T-helper 1 cell treated with Interleukin-12 subunit alpha and Interleukin-12 subunit beta and Interleukin-4 antibody, amounts not matched to agents 30 ng/mL and 1 ng/mL, for 36 hours (primary cell): ENCODE results near the gene FOXR1. TPM values are rescaled to one million over a fixed set of nuclear protein-coding genes. Genes with fewer than 3 reads are reported as not detected.

ENCODE experiments used
- intact Hi-C: fragments of 100-400 bp; cut with micrococcal nuclease; formaldehyde crosslinking; loops from one replicate; pipeline ENCODE4 v1.15.1; 2024
- total RNA-seq: library from RNA; stranded (reverse); gene quantifications from 2 replicates; pipeline ENCODE4 v1.2.3, GENCODE V29; 2022

The FOXR1 gene
- total RNA-seq, 1 donor from 2014 or later: not detected

DNA sequence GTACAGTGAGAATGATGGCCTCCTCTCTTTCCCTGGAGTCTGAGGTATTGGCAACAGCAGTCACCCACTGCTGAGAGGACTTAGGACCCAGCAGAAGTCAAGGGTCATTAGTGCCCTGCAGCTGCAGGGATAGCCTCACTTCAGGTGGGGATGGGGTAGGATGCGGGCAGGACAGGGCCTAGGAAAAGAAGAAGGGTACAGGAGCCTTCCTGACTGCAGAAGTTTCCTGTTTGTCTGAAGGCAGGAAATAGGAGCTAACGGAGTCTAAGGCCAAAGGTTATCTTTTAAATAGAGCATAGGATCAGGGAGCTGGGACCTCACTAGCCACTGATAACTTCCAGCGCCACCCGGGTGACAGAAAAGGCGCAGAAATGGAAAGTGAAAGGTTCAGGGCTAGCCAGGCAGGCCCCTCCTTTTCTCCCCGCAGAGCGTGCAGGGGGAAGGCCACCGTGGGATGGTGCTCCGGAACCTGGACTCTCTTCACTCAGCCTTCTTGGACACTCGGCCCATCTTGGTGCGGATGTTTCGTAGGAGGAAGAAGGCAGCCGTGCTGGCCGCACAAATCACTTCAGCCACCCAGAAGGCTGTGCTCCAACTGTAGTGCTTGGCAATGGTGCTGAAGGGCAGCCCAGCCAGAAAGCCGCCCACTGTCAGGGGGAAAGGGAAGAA, 53.0 kb downstream of the FOXR1 start:
- intact Hi-C loops: no loop called here

DNA sequence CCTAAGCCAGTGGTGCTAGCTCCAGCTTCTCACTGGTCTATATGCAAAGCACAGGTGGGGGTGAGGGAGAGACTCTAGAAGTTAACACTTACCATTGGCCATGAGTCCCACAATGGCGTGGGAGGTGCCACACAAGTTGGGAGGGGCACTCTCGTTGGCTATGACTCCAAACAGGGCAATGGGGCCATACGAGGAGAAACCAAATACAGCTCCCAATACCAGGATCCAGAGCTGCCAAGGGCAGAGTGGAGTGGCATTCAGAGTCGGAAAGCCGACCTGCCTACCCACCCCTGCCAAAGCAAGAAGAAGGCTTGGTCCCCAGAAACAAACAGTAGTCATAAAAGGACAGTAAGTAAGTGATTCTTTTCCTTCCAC, 53.5 kb downstream of the FOXR1 start:
- intact Hi-C loops: no loop called here

DNA sequence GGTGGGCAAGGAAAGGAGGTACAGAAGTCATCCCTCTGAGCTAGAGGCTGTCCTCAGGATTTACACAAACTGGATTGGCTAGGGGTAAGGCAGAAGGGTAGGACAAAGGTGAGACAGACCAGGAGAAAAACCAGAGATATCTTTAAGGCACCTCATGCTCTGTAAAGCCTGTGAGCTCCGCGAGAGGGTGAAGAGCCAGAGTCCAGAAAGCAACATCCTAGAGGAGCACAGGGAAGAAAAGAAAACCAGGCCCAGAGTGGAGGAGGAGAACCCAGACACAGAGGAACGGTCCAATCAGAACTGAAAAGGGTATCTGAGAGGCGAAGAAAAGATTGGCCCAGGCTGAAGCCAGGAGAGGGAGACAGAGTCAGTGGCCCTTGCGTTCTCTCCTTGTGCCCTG, 54.0 kb downstream of the FOXR1 start:
- intact Hi-C loops: no loop called here

DNA sequence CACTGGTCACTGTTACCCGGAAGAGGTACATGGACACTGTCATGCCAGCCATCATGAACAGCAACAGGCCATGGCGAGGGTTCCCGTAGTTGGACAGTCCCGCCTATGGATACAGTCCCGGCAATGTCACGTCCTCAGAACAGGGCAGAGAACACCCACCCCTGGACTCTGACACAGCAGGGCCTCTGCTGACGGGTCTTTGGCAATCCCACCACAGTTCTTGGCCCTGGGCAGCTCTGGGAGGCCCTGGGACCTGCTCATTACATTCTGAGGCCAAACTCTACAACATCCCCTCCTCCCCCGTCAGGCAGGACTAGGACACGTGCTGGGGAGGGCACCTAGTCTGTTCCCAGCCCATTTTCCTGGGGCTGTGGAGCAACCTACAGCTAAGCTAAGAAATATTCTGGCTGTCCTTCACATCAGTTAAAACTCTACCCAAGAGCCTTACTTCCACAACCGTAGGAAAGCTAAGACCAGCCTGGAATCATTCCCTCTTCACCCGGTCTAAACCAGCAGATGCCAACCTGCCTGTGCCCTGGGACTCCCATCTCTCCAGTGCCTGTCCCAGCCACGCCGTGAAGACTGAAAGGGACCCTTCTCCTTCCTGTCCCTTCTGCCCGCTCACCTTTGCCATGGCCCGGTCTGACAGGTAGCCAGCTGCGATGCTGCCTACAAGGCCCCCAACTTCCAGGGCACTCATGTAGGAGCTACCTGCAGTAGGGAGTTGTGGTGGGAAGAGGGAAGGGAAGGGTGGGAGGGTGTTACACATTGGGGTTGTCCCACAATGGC, 54.6 kb downstream of the FOXR1 start:
- intact Hi-C loops: no loop called here

DNA sequence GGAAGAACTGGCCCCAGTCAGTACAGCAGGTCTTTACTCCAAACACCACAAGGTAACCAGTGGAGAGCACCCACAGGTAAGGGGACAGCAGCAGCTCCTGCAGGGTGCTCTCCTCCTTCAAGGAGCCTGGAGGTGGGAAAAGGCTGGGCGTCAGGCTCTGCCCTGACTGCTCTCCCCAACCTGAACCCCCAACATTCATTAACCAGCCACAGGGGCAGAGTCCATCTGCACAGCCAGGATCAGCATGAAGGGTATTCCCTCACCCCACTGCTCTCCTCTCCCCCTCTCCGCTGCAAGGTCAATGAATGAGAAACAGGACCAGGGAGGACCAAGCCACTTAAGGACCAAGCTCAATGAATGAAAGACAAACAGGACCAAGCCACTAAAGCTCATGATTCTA, 55.4 kb downstream of the FOXR1 start:
- intact Hi-C loops: no loop called here

DNA sequence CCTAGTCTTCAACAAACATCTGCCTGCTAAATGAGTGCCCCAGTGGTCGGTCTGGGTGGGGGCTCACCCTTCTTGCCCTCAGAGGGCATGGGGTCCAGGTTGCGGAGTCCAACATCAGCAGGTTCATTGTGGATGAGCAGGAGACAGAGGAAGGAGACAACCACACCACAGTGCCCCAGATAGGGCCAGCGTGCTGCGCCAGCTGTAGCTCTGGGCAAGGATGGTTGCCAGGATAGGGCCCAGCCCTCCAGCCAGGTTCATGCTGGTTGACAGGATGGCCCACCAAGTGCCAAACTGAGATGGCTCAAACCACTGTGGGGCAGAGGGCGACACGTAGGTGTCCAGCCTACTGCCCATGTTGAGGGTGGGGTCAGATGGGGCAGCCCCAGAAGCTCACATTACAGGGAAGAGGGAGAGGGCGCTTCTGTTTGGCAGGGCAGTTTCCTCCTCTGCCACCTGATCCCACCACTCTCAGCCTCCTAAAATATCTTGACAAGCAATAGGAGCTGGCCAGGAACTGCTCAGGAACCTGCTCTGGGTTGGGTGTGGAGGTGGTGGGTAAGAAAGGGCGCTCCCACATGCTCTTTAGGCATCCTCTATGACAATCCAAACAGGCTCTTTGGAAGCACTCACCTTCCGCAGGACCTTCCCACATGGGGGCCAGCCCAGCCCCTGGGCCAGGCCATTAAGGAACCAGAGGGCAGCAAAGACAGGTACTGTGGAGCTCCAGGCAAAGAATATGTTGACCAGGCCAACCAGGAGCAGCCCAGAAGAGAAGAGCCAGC, 56.2 kb downstream of the FOXR1 start:
- intact Hi-C loops: no loop called here

DNA sequence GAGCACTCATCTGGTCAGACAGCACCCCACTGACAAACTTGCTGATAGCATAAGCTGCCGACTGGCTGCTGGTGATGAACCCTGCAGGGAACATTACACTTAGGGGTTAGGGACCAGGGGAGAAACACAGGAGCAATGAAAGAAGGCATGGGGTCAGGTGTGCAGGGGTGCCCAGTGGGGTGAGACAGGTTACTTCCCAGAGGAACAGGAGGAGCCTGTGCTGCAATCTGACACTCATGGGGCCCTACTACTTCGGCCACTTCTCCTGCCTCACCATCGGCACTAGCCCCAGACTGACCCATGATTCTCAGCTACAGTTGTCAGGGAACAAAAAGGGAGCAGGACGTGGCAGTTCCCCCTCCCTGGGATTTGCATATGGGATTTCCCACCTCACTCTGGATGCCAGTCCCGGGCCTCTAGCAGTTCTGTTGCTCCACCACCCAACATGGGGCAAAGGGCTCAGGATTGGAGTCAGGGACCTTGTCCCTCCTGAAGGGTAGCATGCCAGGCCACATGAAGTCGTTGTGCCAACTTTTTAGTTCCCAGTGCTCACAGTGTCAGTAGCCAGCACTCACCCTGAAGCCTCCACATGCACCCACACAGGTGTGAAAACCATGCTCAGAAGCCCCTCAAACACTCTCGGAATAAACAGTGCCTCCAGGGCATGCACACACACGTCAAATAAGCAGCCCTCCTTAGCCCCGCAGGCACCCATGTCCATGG, 56.9 kb downstream of the FOXR1 start:
- intact Hi-C loops: no loop called here

DNA sequence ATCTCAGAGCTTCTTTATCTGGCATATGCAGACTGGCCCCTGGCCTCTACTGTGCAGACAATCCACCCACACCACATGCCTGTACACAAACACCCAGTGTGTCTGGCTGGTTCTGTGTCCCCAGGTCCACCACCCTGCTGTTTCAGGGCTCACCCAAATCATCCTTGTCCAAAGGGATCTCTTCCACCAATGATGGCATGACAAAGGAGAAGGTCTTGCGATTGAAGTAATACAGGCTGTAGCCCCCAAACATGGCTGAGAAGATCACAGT, 57.4 kb downstream of the FOXR1 start:
- intact Hi-C loops: no loop called here

DNA sequence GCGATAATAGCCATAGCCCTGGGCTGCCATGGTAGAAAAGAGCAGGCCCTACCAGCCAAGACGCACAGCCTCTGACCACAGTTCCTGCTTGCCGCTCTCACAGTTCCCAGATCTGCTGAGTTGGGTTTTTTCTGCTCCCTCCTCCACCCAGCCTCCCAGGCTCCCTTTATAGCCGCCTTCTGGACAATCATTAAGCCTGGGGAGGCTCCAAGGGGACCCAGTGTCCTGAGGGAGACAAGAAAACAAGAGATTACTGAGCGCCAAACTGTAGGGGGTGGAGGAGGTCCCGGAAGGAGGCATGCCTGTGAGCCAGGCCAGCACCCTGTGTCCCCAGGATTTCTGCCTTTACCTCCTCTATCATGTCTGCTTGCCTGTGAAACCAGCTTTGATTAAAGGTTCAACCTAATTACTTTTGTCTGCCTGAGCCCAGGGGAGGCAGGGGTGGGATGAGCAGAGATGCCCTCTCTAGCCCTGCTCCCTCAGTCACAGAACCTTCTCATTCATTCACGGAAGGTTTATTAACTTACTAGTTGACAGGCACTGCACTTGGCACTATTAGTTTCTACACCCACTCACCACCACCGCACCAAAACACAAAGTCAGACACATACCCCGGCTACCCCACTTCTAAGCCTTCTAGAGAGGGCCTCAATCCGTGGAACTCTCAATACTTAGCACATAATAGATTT, 57.9 kb downstream of the FOXR1 start:
- intact Hi-C loops: loop anchor here (1.0 to 2.0 kb wide), 12 partner anchors 11 to 1214 kb away; partner anchors contain the start of genes CENATAC, DDX6, DPAGT1 and HINFP

DNA sequence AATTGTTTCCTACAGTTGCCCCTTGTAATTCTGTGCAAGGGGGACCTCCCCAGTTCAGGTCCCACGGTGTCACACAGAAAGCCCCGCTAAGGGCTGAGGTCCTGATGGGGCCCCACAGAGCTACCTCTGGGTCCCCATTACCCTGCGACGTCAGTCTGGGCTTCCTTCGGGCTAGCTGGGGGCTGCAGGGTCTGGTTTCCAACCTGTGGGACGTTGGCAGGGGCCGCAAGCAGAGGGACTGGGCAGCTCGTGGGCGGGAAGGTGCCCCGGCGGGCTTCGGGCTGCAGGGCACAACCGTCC, 58.4 kb downstream of the FOXR1 start:
- intact Hi-C loops: loop anchor here (1.0 to 2.0 kb wide), 12 partner anchors 12 to 1215 kb away; partner anchors contain the start of genes CENATAC, DDX6, DPAGT1 and HINFP

DNA sequence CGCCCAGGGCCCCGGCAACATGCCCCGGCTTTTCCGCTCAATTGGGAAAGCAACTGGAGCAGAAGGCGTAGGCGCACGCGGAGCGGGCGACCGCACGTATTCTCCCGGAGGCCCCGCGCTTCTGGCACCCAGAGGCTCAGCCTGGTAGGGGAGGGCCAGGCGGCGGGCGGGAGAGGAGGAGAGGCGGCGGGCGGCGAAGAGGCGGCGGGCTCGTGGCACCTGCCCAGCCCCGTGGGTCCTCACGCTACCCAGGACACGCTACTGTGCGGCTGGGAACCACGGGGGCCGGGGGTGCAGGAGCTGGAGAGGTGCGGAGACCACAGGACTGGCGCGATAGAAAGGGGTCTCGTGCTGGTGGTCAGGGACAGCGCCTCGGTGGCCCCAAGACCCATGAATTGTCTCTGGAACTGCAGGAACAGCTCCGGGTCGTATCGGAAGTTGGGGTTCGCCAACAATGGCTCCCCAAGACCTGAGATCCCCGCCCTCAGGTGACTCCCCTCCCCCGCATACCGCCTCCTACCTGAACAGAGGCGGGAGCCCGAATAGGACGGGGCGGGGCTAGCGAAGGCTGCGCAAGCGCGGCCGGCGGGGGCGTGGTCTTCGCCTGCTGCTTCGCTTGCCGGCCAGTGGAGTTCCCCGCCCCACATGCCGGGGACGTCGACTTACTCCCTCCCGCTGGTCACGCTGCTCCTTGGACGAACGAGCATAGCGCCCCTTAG, 58.9 kb downstream of the FOXR1 start, which contains the start of gene SLC37A4:
TSS of gene SLC37A4 (minus strand) at position 549 of the 719 bp plus-strand sequence.
- intact Hi-C loops: loop anchor here (1.0 to 2.0 kb wide), 15 partner anchors 12 to 1215 kb away; partner anchors contain the start of genes CENATAC, DDX6, DPAGT1 and HINFP

Other genes starting within 250 kb of the FOXR1 start
- gene DDX6, start 180.6 kb upstream of the FOXR1 start, total RNA-seq: 157 and 159 TPM in 2 replicates
- 0.51 and 0.59 TPM in 2 replicates for gene CXCR5, start 87.9 kb upstream of the FOXR1 start, total RNA-seq
- gene BCL9L, start 45.8 kb upstream of the FOXR1 start, total RNA-seq: 65.4 and 69.0 TPM in 2 replicates
- not detected in 2 replicates for gene UPK2, start 15.5 kb upstream of the FOXR1 start, total RNA-seq
- 62.5 and 66.6 TPM in 2 replicates for gene CENATAC, start 26.4 kb downstream of the FOXR1 start, total RNA-seq
- 1,270 and 1,290 TPM in 2 replicates for gene RPS25, start 46.6 kb downstream of the FOXR1 start, total RNA-seq
- gene TRAPPC4, start 47.0 kb downstream of the FOXR1 start, total RNA-seq: 82.3 and 94.9 TPM in 2 replicates
- gene SLC37A4, start 59.1 kb downstream of the FOXR1 start, total RNA-seq: 16.4 and 19.7 TPM in 2 replicates
- 260 and 261 TPM in 2 replicates for gene HYOU1, start 85.4 kb downstream of the FOXR1 start, total RNA-seq
- gene VPS11, start 96.1 kb downstream of the FOXR1 start, total RNA-seq: 38.3 and 38.6 TPM in 2 replicates
- 24.6 and 27.3 TPM in 2 replicates for gene HMBS, start 113.1 kb downstream of the FOXR1 start, total RNA-seq
- gene DPAGT1, start 130.1 kb downstream of the FOXR1 start, total RNA-seq: 67.6 and 68.0 TPM in 2 replicates
- gene C2CD2L, start 135.6 kb downstream of the FOXR1 start, total RNA-seq: 36.6 and 42.2 TPM in 2 replicates
- gene HINFP, start 149.8 kb downstream of the FOXR1 start, total RNA-seq: 48.5 and 48.8 TPM in 2 replicates
- gene ABCG4, start 177.3 kb downstream of the FOXR1 start, total RNA-seq: not detected in 2 replicates
- 25.2 and 26.0 TPM in 2 replicates for gene NLRX1, start 197.0 kb downstream of the FOXR1 start, total RNA-seq
- 0.49 and 0.90 TPM in 2 replicates for gene NHERF4, start 213.7 kb downstream of the FOXR1 start, total RNA-seq
- 42.0 and 42.1 TPM in 2 replicates for gene CBL, start 234.6 kb downstream of the FOXR1 start, total RNA-seq